SW 1271 (cell line): ENCODE results near the gene PDGFB.

Experiments used
- DNase-seq, 2 experiments: peaks; one replicate each; lab custom pipeline; 2025; lab: John Stamatoyannopoulos, UW

PDGFB gene

GRCh38 chr22:39206491-39206890 is 38.3 kb downstream of the PDGFB start:
- no peak for DNase-seq

- peak; percentile 46 to 59 for DNase-seq
Measured at GRCh38 chr22:39205344-39206021, 39.3 kb downstream of the PDGFB start.

DNA sequence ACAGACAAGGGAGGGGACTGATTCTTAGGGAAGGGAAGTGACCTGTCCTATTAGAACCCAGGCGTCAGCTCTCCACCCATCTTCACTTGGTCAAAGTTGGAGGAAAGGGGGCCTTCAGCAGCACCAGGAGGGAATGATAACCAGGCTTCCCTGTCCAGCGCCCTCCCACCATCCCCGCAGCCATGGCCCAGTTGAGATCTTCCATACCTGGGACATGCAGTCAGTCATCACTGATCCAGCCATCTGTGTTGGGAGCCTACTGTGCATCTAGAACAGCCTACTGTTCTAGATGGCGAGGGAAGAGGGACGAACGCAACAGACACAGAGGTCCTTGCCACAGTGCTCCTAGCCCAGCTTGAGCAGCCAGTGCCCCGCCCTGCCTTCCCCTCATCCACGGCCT is 40.6 kb downstream of the PDGFB start:
- no peak for DNase-seq

DNA sequence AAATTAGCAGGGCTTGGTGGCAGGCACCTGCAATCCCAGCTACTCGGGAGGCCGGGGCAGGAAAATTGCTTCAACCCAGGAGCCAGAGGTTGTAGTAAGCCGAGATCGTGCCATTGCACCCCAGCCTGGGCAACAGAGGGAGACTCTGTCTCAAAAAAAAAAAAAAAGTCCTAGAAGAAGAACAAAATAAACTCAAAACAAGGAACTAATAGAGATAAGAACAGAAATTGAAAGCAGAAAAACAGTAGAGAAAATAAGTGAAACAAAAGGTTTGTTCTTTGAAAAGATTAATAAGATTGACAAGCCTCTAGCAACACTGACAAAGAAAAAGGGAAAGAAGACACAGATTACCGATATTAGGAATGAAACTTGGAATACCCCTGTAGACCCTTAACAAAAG is 47.2 kb downstream of the PDGFB start:
- no peak for DNase-seq

DNA sequence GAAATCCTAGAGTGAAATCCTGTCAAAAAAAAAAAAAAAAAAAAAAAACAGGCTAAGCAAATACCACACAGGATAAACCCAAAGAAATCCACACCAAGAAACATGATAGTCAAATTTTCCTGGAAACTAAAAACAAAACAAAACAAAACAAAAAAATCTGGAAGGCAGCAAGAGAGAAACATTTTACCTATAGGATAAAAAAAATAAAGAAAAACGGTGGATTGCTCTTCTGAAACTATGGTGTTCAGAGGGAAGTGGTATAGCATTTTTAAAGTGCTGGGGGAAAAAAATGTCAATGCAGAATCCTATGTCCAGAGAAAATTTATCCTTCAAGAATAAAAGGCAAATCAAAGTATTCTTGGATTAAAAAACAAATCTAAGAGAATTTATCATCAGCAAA is 50.7 kb downstream of the PDGFB start:
- no peak for DNase-seq

DNA sequence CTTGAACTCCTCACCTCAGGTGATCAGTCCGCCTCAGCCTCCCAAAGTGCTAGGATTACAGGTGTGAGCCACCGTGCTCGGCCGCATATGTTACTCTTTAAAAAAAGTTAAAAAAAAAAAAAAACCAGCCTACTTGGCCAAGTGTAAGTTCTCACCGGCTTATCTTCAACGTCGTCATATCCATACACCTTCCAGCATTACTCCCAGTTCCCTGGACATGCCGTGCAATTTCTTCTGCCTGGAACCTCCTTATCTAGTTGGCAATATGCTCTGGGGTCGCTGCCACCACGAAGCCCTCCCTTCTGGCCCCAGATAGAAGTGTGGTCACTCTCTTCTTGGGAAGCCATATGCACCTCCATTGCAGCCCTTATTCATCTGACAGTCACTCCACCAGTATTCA is 56.0 kb downstream of the PDGFB start:
- no peak for DNase-seq

- DNase-seq, result no peak
Measured at GRCh38 chr22:39185601-39186012, 59.2 kb downstream of the PDGFB start.

DNA sequence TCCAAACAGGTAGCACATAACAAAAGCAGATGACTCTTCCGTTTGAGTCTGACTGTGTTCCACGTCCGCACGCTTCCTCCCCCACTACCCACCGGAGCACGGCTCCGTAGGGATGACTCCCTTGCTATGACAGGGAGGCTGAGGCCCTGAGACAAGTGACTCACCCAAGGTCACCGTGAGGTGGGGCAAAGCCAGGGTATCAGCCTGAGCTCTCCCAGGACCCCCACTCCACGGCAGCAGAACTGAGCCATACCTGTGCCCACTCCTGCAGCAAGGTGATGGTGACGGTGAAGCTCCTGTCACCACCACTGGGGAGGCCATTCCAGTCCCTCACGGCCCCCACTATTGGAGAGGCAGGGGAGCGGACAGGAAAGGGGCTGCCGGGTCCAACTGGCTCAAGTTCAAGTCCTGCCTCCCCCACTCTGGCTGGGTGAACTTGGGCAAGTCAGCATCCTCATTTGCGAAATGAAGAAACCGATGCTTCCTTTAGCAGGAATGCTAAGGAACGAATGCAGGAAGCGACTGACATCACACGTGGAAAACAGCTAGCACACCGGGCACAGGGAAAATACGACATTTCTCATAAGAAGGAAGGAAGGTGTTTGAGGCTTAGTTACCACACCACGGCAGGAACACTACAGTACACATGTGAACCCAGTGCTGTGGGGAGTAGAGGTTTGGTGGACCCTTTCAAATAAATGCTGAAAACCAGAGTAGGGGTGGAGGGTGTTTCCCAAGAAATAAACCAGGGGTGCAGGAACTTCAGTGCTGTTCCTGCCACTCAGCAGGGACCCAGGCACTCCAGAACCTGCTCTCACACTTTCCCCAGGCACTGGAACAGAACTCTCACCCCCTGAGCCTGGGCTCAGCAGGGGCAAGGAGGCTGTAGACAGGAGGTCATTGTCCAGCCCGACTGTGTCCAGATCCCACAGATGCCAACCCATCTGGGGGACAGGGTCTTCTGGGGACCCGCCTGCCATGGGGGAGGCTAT is 59.9 kb downstream of the PDGFB start:
- DNase-seq, result no peak

- no peak for DNase-seq
Measured at GRCh38 chr22:39183991-39184585, 60.7 kb downstream of the PDGFB start.

DNA sequence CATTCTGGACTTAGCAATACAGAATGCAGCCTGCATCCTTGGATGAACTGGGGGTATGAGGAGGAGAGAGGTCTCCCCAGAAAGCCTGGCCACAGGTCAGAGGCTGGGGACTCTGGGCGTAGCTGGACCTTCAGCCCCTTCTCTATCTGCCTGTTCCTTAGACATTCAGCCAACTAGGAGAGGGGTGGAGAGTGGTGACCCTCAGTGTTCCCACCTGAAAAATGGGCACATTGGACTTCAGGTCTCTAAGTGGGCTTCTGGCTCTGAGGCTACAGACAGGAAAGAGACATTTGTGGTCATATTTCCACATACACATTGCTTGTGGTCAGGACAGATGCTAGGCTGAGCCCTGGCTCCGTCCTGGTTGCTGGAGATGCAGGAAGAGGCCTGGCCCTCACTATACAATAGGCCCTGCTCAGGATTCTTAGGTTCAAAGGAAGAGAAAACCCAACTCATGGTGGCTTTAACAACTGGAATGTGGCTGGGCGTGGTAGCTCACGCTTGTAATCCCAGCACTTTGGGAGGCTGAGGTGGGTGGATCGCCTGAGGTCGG is 62.2 kb downstream of the PDGFB start:
- no peak for DNase-seq

- DNase-seq, result no peak
Measured at GRCh38 chr22:39181778-39182177, 63.0 kb downstream of the PDGFB start.

GRCh38 chr22:39181356-39181755 is 63.4 kb downstream of the PDGFB start:
- no peak for DNase-seq

DNA sequence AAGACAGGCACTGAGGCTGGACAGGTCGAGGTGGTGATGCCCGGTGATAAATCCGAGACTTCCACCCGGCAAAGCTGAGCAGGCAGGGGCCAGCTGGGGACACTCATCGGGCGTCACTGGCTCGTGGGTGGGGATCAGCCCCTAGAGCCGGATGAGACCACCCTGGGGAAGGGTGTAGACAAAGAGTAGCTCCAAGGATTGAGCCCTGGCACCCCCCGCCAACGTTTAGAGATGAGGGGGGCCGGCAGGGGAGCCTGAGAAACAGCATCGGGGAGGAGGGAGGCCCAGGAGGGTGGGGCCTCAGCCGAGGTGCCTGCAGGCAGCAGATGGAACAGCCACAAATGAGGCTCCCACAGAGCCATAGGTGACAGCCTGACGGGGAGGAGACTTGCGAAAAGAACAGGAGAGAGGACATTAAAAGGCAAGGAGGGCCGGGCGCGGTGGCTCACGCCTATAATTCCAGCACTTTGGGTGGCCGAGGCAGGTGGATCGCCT is 64.9 kb downstream of the PDGFB start:
- DNase-seq, result no peak

DNA sequence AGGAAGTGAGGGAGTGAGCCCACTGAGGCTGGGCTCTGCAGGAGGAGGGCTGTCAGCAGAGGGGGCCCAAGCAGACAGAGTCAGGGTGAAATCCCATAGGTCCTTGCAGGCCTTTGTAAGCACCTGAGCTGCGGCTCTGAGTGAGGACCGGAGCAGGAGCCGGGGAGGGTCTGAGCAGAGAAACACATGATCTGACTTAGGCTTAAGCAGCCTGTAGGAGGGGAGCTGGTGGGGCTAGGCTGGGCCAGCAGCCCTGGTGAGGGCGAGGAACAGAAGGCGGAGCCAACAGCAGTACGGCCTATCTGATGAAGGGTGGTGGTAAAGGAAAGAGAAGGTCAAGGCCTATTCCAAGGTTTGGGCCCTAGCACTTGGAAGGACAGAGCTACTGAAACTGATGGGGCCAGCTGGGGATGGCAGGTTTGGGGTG is 65.4 kb downstream of the PDGFB start:
- no peak for DNase-seq

DNA sequence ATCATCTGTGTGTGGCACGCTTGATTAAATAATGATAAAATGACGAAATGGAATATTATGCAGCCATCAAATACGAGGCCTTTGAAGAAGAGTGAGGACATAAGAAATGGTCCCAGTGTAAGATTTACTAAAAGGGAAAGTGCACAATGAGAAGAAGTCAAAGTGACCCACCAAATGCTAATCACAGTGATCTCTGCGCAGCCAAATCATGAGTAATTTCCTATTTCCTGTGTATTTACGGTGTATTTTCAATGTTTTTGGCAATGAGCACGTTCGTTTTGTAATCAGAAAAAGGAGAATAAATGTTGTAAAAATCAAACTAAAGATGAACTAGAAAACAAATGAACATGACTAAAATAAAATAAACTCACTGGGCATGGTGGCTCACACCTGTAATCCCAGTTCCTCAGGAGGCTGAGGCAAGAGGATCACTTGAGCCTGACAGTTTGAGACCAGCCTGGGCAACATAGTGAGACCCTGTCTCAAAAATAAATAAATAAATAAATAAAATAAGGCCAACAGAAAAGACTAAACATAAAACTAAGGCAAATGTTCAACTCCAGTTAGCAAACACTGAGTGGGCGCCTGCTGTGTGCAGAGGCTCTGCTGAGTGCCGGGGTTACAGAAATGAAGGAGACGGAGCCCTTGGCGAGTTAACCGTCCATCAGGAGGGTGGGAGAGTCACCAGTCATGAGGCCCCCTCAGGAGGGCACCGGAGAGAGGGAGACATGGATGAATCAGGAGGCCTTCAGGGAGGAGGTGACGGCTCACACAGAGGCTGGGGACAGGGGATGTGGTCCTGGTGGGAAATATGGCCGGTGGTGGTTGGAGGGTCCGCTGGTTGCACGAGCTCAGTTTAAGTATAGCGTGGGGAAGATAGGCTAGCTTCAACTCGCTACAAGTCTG is 66.3 kb downstream of the PDGFB start:
- DNase-seq, result no peak

DNA sequence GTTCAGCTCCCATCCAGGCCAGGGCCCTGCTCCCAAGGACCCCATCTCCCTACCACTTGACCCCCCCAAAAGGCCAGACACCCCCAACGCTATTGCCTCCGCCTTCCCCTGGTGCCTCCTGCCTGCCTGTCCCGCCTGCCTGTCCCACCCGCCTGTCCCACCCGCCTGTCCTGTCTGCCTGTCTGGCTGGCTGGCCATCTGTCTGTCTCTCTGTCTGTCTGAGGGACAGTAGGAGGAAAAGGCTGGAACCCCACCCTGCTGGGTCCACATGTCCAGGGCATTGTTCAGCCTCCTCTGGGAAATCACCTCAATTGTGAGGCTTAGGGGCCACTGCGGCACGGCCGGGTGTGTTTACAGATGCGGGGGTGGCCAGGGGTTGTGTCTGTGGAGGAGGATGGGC is 67.0 kb downstream of the PDGFB start:
- no peak for DNase-seq

GRCh38 chr22:39177456-39177775 is 67.4 kb downstream of the PDGFB start:
- DNase-seq, result no peak

DNA sequence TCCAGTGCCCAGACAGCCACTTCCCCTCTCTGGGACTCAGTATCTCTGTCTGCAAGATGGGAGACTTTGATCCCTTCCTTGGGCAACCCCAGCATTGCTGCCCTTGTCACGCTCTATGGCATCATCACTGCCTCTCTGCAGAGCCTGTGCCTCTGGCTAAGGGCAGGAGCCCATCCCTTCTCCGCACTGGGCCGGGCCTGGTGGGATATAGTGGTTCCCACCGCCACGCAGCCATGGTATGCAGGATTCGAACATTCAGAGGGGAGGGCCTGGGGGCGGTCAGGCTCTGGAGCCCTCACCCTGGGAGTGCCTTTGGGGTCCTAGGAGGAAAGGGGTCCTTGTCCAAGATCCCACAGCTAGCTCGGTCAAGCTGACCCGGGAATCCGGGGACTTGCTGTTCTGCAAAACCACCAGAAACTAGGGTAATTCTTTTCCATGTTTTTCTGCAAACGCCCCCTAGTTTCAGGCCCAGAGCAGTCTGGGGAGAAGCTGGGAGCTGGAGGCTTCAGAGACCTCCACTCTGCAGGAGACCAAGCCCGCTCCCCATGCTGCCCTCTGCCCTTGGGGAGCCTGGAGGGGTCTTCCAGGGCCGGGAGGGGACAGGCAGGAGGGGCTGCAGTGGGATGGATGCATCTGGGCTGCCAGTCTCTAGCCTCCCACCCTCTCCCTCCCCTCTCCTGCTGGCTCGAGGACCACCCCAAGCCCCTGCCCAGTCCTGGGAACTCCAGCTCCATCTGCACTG is 67.9 kb downstream of the PDGFB start:
- no peak for DNase-seq

DNA sequence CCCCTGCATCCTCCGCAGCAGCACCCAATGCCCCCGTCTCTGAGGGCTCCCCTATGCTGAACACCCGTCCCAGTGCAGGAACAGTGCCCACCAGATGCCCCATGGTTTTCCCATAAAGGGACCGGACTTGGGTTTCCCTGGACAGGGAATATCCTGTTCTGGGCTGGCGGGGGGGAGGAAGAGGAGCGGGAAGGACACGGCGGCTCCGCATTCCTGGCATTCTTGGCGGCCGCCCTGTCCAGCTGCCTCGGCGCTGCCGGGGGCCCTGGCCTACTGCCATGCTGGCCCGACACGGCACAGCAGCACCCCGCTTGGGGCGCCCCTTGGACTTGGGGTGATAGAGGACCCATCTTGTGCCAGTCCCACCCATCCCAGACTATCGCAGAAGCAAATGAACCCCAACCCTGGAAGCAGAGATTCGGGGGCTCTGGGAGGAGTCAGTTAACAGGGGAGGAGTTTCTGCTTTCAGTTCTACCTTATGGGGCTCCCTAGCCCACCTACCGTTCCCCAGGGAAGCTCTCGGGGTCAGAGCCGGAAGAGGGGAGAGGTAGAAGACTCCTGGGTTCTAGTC is 68.6 kb downstream of the PDGFB start:
- DNase-seq, result peak; percentile 31 to 48
